ENCODE measurements around the gene ITPR3. TPM values are rescaled to one million over a fixed set of nuclear protein-coding genes. Genes with fewer than 3 reads are reported as not detected.
A peak's percentile ranks its signal among the peaks of the same experiment; 100 is the strongest.

ITPR3 gene
- total and polyA plus RNA-seq, 2 donors (not counting 3 experiments of a cell fraction or from before 2014, with no cell fraction given), result 28.8 to 52.2 TPM

GRCh38 chr6:33677143-33677660, 56.1 kb downstream of the ITPR3 start:
- H3K9me1 ChIP-seq (replicated peaks; ENCODE audit: control insufficient read depth, extremely low read depth, insufficient read depth, low read length), result no peaks in the 10 kb centered on the region
- intact Hi-C loops (cut with micrococcal nuclease) (no loop called here), dilution Hi-C loops (cut with MboI; ENCODE audit: extremely low pct_ligation_motif_present, low sequenced_read_pairs) (no loop called here)
- no peaks in the 10 kb centered on the region for H3K9me3 ChIP-seq (replicated peaks; ENCODE audit: control insufficient read depth, insufficient read depth, low read length)
- POLR2A ChIA-PET, result no interaction called here
- peak overlapping the region; percentile 38 for H3K27ac ChIP-seq (ENCODE audit: insufficient read depth, low read depth, low read length)
- BruUV-seq (replicated peaks), result no TSS peak
- TF ChIP-seq POLR2A (IDR thresholded peaks at IDR 0.05; ENCODE audit: low read depth, low read length), result no peak
- no peak for TF ChIP-seq FOS (IDR thresholded peaks at IDR 0.05; ENCODE audit: borderline replicate concordance, insufficient read depth, low read length)
- TF ChIP-seq, protein P1, sequence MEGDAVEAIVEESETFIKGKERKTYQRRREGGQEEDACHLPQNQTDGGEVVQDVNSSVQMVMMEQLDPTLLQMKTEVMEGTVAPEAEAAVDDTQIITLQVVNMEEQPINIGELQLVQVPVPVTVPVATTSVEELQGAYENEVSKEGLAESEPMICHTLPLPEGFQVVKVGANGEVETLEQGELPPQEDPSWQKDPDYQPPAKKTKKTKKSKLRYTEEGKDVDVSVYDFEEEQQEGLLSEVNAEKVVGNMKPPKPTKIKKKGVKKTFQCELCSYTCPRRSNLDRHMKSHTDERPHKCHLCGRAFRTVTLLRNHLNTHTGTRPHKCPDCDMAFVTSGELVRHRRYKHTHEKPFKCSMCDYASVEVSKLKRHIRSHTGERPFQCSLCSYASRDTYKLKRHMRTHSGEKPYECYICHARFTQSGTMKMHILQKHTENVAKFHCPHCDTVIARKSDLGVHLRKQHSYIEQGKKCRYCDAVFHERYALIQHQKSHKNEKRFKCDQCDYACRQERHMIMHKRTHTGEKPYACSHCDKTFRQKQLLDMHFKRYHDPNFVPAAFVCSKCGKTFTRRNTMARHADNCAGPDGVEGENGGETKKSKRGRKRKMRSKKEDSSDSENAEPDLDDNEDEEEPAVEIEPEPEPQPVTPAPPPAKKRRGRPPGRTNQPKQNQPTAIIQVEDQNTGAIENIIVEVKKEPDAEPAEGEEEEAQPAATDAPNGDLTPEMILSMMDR (IDR thresholded peaks at IDR 0.05; ENCODE audit: extremely low read depth in 1 of 2, insufficient read depth in 1 of 2, low read depth in 1 of 2, low read length in 2 of 2), result no peak
- TF ChIP-seq JUN (IDR thresholded peaks at IDR 0.05; ENCODE audit: borderline replicate concordance, insufficient read depth, insufficient read length, low read depth), result no peak
- CTCF ChIA-PET, result interaction anchor here (2.1 kb wide), 1 partner anchor 87 kb away, joined by 5 read pairs; no protein-coding TSS in a partner anchor
- no peaks in the 10 kb centered on the region for H3K27me3 ChIP-seq (ENCODE audit: control insufficient read depth in 2 of 2, insufficient read depth in 2 of 2, low read length in 2 of 2)
- H3K4me3 ChIP-seq (replicated peaks in 1 of 3; ENCODE audit: insufficient read depth in 1 of 3, low read depth in 1 of 3, low read length in 3 of 3), result no peak overlapping the region
- no peaks in the 10 kb centered on the region for H3K79me2 ChIP-seq (ENCODE audit: control insufficient read depth, insufficient read depth, low read length)
- no peak overlapping the region for H2AFZ ChIP-seq (ENCODE audit: low read depth, low read length)
- no peaks in the 10 kb centered on the region for H4K20me1 ChIP-seq (replicated peaks; ENCODE audit: control insufficient read depth, extremely low read depth, insufficient read depth, low read length)
- H3K36me3 ChIP-seq (ENCODE audit: control insufficient read depth in 2 of 2, extremely low read depth in 1 of 2, insufficient read depth in 2 of 2, low read length in 2 of 2), result peaks cover 8 to 23% of the 10 kb centered on the region in 2 experiments
- DNase-seq (ENCODE audit: low read depth, low spot score) (no peak), FAIRE-seq (peak; percentile 74)
- peaks cover 25% of the 10 kb centered on the region for H3K4me1 ChIP-seq (ENCODE audit: control insufficient read depth, extremely low read depth, insufficient read depth, low read length)
- H3K9ac ChIP-seq (replicated peaks; ENCODE audit: extremely low read depth, insufficient read depth, low read length), result no peak overlapping the region
- H3K4me2 ChIP-seq (ENCODE audit: insufficient read depth, low read length), result no peak overlapping the region

- dilution Hi-C loops (cut with MboI; ENCODE audit: extremely low pct_ligation_motif_present, low sequenced_read_pairs), result no loop called here
Measured at GRCh38 chr6:33677689-33678088, 56.6 kb downstream of the ITPR3 start.

More at GRCh38 chr6:33677689-33678088, 56.6 kb downstream of the ITPR3 start:
- intact Hi-C loops (cut with micrococcal nuclease), result no loop called here
- Histone ChIP-seq H3K4me2 (ENCODE audit: insufficient read depth, low read length) (no peak overlapping the region), H3K79me2 (ENCODE audit: control insufficient read depth, insufficient read depth, low read length) (no peaks in the 10 kb centered on the region), H4K20me1 (replicated peaks; ENCODE audit: control insufficient read depth, extremely low read depth, insufficient read depth, low read length) (no peaks in the 10 kb centered on the region), H3K9me3 (replicated peaks; ENCODE audit: control insufficient read depth, insufficient read depth, low read length) (no peaks in the 10 kb centered on the region), H3K9ac (replicated peaks; ENCODE audit: extremely low read depth, insufficient read depth, low read length) (no peak overlapping the region), H3K4me1 (ENCODE audit: control insufficient read depth, extremely low read depth, insufficient read depth, low read length) (peaks cover 23% of the 10 kb centered on the region), H3K4me3 (replicated peaks in 1 of 3; ENCODE audit: insufficient read depth in 1 of 3, low read depth in 1 of 3, low read length in 3 of 3) (no peak overlapping the region), H3K27ac (ENCODE audit: insufficient read depth, low read depth, low read length) (no peak overlapping the region), H2AFZ (ENCODE audit: low read depth, low read length) (no peak overlapping the region), H3K9me1 (replicated peaks; ENCODE audit: control insufficient read depth, extremely low read depth, insufficient read depth, low read length) (no peaks in the 10 kb centered on the region), H3K27me3 (ENCODE audit: control insufficient read depth in 2 of 2, insufficient read depth in 2 of 2, low read length in 2 of 2) (no peaks in the 10 kb centered on the region), H3K36me3 (ENCODE audit: control insufficient read depth in 2 of 2, extremely low read depth in 1 of 2, insufficient read depth in 2 of 2, low read length in 2 of 2) (peaks cover 8 to 28% of the 10 kb centered on the region in 2 experiments)
- FAIRE-seq, result no peak
- TF ChIP-seq FOS (IDR thresholded peaks at IDR 0.05; ENCODE audit: borderline replicate concordance, insufficient read depth, low read length) (no peak), POLR2AphosphoS5 (IDR thresholded peaks at IDR 0.05; ENCODE audit: insufficient read depth, low read depth, low read length) (no peak), JUN (IDR thresholded peaks at IDR 0.05; ENCODE audit: borderline replicate concordance, insufficient read depth, insufficient read length, low read depth) (no peak), EZH2 (IDR thresholded peaks at IDR 0.05; ENCODE audit: borderline replicate concordance, low read depth, low read length, severe bottlenecking) (no peak), GATA2 (IDR thresholded peaks at IDR 0.05; ENCODE audit: insufficient read depth, insufficient read length, low read depth, low read length) (no peak), MYC (IDR thresholded peaks at IDR 0.05; ENCODE audit: low read depth, low read length) (no peak)
- TF ChIP-seq, protein P2, sequence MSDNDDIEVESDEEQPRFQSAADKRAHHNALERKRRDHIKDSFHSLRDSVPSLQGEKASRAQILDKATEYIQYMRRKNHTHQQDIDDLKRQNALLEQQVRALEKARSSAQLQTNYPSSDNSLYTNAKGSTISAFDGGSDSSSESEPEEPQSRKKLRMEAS (IDR thresholded peaks at IDR 0.05; ENCODE audit: insufficient read depth, insufficient read length), result no peak
- TF ChIP-seq, protein P1 (IDR thresholded peaks at IDR 0.05; ENCODE audit: extremely low read depth in 1 of 2, insufficient read depth in 1 of 2, low read depth in 1 of 2, low read length in 2 of 2), result no peak
- DNase-seq (ENCODE audit: low read depth, low spot score), result no peak
- BruUV-seq (replicated peaks), result no TSS peak
- POLR2A ChIA-PET, result no interaction called here
- CTCF ChIA-PET, result no interaction called here

All from endothelial cell of umbilical vein (primary cell).